Right atrium auricular region (tissue), 2 donors: ENCODE results near the gene RERE. TPM values are rescaled to one million over a fixed set of nuclear protein-coding genes. Genes with fewer than 3 reads are reported as not detected.

Experiments used
- DNase-seq: peaks from one replicate; pipeline ENCODE4 v3.0.0-alpha.2; 2019; ENCODE audit warnings: low spot score
- H3K27ac ChIP-seq, 2 donors: fragments of 200-600 bp; sonication (generic); 1 replicate in 1 of 2; 2 replicates in 1 of 2; pipeline ENCODE4 v1.5.1; 2016 to 2019
- H3K27me3 ChIP-seq, 2 donors: fragments of 200-600 bp; sonication (generic); one replicate each; pipeline versions ENCODE4 v1.5.1 to v1.6.0; 2017 to 2019
- H3K36me3 ChIP-seq: fragments of 200-600 bp; sonication (generic); one replicate; pipeline ENCODE4 v1.5.1; 2016
- H3K4me1 ChIP-seq, 2 donors: fragments of 200-600 bp; sonication (generic); one replicate each; pipeline versions ENCODE4 v1.5.1 to v1.6.0; 2017 to 2019
- H3K4me3 ChIP-seq, 2 donors: fragments of 200-600 bp; sonication (generic); 1 replicate in 1 of 2; 2 replicates in 1 of 2; pipeline ENCODE4 v1.5.1; 2017 to 2019; ENCODE audit warnings: mild to moderate bottlenecking in 1 of 2, moderate library complexity in 1 of 2
- H3K9me3 ChIP-seq, 2 donors: fragments of 200-600 bp; sonication (generic); one replicate each; pipeline ENCODE4 v1.5.1; 2019
- CTCF ChIP-seq, 2 donors: fragments of 200-600 bp; sonication (generic); IDR thresholded peaks; one replicate each; pipeline ENCODE4 v1.5.1; 2019; ENCODE audit warnings: antibody characterized with exemption in 2 of 2
- total RNA-seq, 2 donors: library from RNA; depleted of rRNA; stranded (reverse); fragments of >200 nt; gene quantifications; one replicate each; pipeline ENCODE4 v1.1.0, GENCODE V29; 2016

The RERE gene
- total RNA-seq, 2 donors from 2014 or later, result 99.8 to 125 TPM

DNA sequence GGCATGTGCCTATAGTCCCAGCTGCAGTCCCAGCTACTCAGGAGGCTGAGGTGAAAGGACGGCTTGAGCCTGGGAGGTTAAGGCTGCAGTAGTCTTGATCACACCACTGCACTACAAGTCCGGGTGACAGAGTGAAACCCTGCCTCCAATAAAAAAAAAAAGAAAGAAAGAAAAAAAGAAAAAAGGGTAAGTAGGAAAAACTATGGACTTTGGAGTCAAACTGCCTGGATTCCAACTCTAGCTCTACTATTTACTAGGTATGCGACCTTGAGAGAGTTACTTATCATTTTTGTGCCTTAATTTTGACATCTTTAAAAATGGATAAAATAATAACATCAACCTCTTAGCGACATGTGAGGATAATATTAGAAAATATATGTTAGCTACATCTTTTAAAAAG, 348.7 kb downstream of the RERE start:
- Histone ChIP-seq H3K27ac (no peak overlapping the region), H3K27me3 (no peaks in the 10 kb centered on the region), H3K4me1 (peaks cover 0 to 21% of the 10 kb centered on the region in 2 donors), H3K4me3 (no peak overlapping the region), H3K36me3 (no peaks in the 10 kb centered on the region), H3K9me3 (no peaks in the 10 kb centered on the region)
- no peak for TF ChIP-seq CTCF (IDR thresholded peaks at IDR 0.05)
- DNase-seq, result no peak

GRCh38 chr1:8467308-8467707, 350.1 kb downstream of the RERE start:
- TF ChIP-seq CTCF (IDR thresholded peaks at IDR 0.05), result no peak
- peaks cover 0 to 28% of the 10 kb centered on the region in 2 donors for H3K4me1 ChIP-seq

GRCh38 chr1:8465692-8466091, 351.7 kb downstream of the RERE start:
- Histone ChIP-seq H3K4me3 (no peak overlapping the region), H3K9me3 (no peaks in the 10 kb centered on the region), H3K36me3 (no peaks in the 10 kb centered on the region), H3K27me3 (no peaks in the 10 kb centered on the region), H3K27ac (peak overlapping the region in 1 of 2 donors; percentile 15), H3K4me1 (peaks cover 0 to 40% of the 10 kb centered on the region in 2 donors)
- TF ChIP-seq CTCF (IDR thresholded peaks at IDR 0.05), result no peak
- DNase-seq, result no peak

More at GRCh38 chr1:8467308-8467707, 350.1 kb downstream of the RERE start:
- Histone ChIP-seq H3K27ac (no peak overlapping the region), H3K27me3 (no peaks in the 10 kb centered on the region), H3K4me3 (no peak overlapping the region), H3K9me3 (no peaks in the 10 kb centered on the region), H3K36me3 (no peaks in the 10 kb centered on the region)
- no peak for DNase-seq

- H3K9me3 ChIP-seq, result no peaks in the 10 kb centered on the region
- H3K4me1 ChIP-seq, result peaks cover 0 to 40% of the 10 kb centered on the region in 2 donors
- H3K27ac ChIP-seq, result peak overlapping the region in 1 of 2 donors; percentile 74
- TF ChIP-seq CTCF (IDR thresholded peaks at IDR 0.05), result peak in 1 of 2 donors; percentile 19
- no peak for DNase-seq
- no peaks in the 10 kb centered on the region for H3K36me3 ChIP-seq
- no peaks in the 10 kb centered on the region for H3K27me3 ChIP-seq
- no peak overlapping the region for H3K4me3 ChIP-seq
Measured at GRCh38 chr1:8465013-8465412, 352.4 kb downstream of the RERE start.

- Histone ChIP-seq H3K4me3 (no peak overlapping the region), H3K4me1 (peaks cover 0 to 40% of the 10 kb centered on the region in 2 donors), H3K27ac (peak overlapping the region; percentile 70 to 74), H3K9me3 (no peaks in the 10 kb centered on the region), H3K36me3 (no peaks in the 10 kb centered on the region), H3K27me3 (no peaks in the 10 kb centered on the region)
- TF ChIP-seq CTCF (IDR thresholded peaks at IDR 0.05), result no peak
- no peak for DNase-seq
Measured at GRCh38 chr1:8464377-8464776, 353.1 kb downstream of the RERE start.
